Fibroblast of gingiva (primary cell): ENCODE measurements around the gene SENP1.

Source experiments
- DNase-seq: peaks from one replicate; pipeline ENCODE4 v3.0.0-alpha.2; 2011; ENCODE audit warnings: low read depth

Gene SENP1

GRCh38 chr12:48036818-48037217 lies 69.1 kb downstream of the SENP1 start:
- no peak for DNase-seq

- no peak for DNase-seq
Measured at GRCh38 chr12:48034835-48035805, 70.8 kb downstream of the SENP1 start.

GRCh38 chr12:48033451-48033850 lies 72.4 kb downstream of the SENP1 start:
- DNase-seq, result no peak

- no peak for DNase-seq
Measured at GRCh38 chr12:48032597-48032996, 73.3 kb downstream of the SENP1 start.

GRCh38 chr12:48031135-48031960 lies 74.5 kb downstream of the SENP1 start:
- no peak for DNase-seq

GRCh38 chr12:48030173-48030650 lies 75.7 kb downstream of the SENP1 start:
- no peak for DNase-seq

- no peak for DNase-seq
Measured at GRCh38 chr12:48029491-48030172, 76.2 kb downstream of the SENP1 start.

- DNase-seq, result no peak
Measured at GRCh38 chr12:48028541-48029431, 77.1 kb downstream of the SENP1 start.

- no peak for DNase-seq
Measured at GRCh38 chr12:48027183-48028002, 78.5 kb downstream of the SENP1 start.

- DNase-seq, result no peak
Measured at GRCh38 chr12:48026060-48026827, 79.6 kb downstream of the SENP1 start.

GRCh38 chr12:48025281-48025680 lies 80.6 kb downstream of the SENP1 start:
- no peak for DNase-seq

- DNase-seq, result no peak
Measured at GRCh38 chr12:48024735-48025134, 81.1 kb downstream of the SENP1 start.

GRCh38 chr12:48023386-48023785 lies 82.5 kb downstream of the SENP1 start:
- DNase-seq, result no peak

- DNase-seq, result no peak
Measured at GRCh38 chr12:48022676-48023385, 83.0 kb downstream of the SENP1 start.

GRCh38 chr12:48022180-48022521 lies 83.7 kb downstream of the SENP1 start:
- no peak for DNase-seq

- no peak for DNase-seq
Measured at GRCh38 chr12:48021485-48022179, 84.2 kb downstream of the SENP1 start.

GRCh38 chr12:48019639-48020265 lies 86.1 kb downstream of the SENP1 start:
- no peak for DNase-seq

GRCh38 chr12:48018618-48018995 lies 87.3 kb downstream of the SENP1 start:
- no peak for DNase-seq
